ENCODE results near the gene TRIM41. TPM values are rescaled to one million over a fixed set of nuclear protein-coding genes. Genes with fewer than 3 reads are reported as not detected.

TRIM41 gene
- total and polyA plus RNA-seq, 2 of the 13 experiments (the other 11 are each of a cell fraction or from before 2014, with no cell fraction given), result 10.2 to 16.7 TPM

DNA sequence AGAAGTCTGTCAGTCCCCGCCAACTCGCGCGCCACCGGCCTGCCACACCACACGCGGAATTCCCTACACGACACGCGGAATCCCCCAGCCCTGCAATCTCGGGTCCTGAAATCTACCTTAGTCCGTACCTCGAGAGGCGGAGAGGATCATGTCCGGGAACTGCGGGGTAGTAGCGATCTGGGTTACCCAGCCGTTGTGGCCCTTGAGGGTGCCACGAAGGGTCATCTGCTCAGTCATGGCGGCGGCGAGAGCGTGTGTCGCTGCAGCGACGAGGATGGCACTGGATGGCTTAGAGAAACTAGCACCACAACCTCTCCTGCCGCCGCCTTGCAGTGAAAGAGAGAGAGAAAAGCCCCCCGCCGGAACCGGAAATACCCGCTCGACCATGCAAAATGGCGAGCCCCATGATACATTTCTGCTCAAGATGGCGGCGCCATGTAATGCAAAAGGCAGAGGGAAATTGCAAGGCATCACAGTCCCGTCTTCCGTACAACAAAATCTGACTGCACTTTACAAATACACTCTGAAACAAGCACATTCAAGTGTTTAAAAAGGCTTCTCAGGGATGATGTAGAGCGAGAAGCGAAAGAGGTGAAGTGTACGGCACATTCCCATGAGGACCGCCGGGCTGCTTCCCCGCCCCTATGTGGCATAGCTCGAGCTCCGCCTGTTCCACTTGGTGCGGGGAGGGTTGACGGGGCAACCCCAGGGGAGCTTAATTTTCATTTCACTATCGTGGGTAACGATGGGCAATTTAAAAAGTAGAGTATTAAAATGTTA, 20.7 kb downstream of the TRIM41 start, which contains the start of gene RACK1 (continued):
- TF ChIP-seq ARNT2 (CRISPR knock-in tag; IDR thresholded peaks at IDR 0.05; ENCODE audit: low read depth) (peak; percentile 71), WIZ (CRISPR knock-in tag; IDR thresholded peaks at IDR 0.05) (0 out of 2 replicates have a peak, but pooled peaks have one; percentile 78), FOXO1 (CRISPR knock-in tag; IDR thresholded peaks at IDR 0.05) (0 out of 2 replicates have a peak, but pooled peaks have one; percentile 13), CBX1 (IDR thresholded peaks at IDR 0.05; ENCODE audit: low read depth) (peak; percentile 72), RXRB (CRISPR knock-in tag; IDR thresholded peaks at IDR 0.05; ENCODE audit: borderline replicate concordance) (peak; percentile 28; the same call in 1 of the 2 replicates), RFX3 (CRISPR knock-in tag; IDR thresholded peaks at IDR 0.05) (no peak), ZNF143 (CRISPR knock-in tag; IDR thresholded peaks at IDR 0.05) (peak; percentile 80), ZNF317 (CRISPR knock-in tag; IDR thresholded peaks at IDR 0.05) (peak; percentile 75), ZNF737 (CRISPR knock-in tag; IDR thresholded peaks at IDR 0.05; ENCODE audit: borderline replicate concordance) (0 out of 2 replicates have a peak, but pooled peaks have one; percentile 92), PHF5A (CRISPR knock-in tag; IDR thresholded peaks at IDR 0.05; ENCODE audit: low read depth, unreplicated experiment) (peak; percentile 48), IRX3 (CRISPR knock-in tag; IDR thresholded peaks at IDR 0.05; ENCODE audit: borderline replicate concordance, low read depth) (peak; percentile 59; the same call in 1 of the 2 replicates), TAF1 (CRISPR knock-in tag; IDR thresholded peaks at IDR 0.05) (peak; percentile 100), ZNF3 (CRISPR knock-in tag; IDR thresholded peaks at IDR 0.05) (0 out of 2 replicates have a peak, but pooled peaks have one; percentile 39), YEATS2 (CRISPR knock-in tag; IDR thresholded peaks at IDR 0.05; ENCODE audit: borderline replicate concordance) (peak; percentile 99), HIVEP1 (CRISPR knock-in tag; IDR thresholded peaks at IDR 0.05) (peak; percentile 25; the same call in 1 of the 2 replicates), ZNF619 (CRISPR knock-in tag; IDR thresholded peaks at IDR 0.05) (no peak; the same call in 1 of the 2 replicates), TEAD2 (CRISPR knock-in tag; IDR thresholded peaks at IDR 0.05) (no peak)
- TF ChIP-seq, protein P1, sequence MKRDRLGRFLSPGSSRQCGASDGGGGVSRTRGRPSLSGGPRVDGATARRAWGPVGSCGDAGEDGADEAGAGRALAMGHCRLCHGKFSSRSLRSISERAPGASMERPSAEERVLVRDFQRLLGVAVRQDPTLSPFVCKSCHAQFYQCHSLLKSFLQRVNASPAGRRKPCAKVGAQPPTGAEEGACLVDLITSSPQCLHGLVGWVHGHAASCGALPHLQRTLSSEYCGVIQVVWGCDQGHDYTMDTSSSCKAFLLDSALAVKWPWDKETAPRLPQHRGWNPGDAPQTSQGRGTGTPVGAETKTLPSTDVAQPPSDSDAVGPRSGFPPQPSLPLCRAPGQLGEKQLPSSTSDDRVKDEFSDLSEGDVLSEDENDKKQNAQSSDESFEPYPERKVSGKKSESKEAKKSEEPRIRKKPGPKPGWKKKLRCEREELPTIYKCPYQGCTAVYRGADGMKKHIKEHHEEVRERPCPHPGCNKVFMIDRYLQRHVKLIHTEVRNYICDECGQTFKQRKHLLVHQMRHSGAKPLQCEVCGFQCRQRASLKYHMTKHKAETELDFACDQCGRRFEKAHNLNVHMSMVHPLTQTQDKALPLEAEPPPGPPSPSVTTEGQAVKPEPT (CRISPR knock-in tag; IDR thresholded peaks at IDR 0.05; ENCODE audit: low read depth), result peak; percentile 79; the same call in 1 of the 2 replicates
- TF ChIP-seq, protein P2, sequence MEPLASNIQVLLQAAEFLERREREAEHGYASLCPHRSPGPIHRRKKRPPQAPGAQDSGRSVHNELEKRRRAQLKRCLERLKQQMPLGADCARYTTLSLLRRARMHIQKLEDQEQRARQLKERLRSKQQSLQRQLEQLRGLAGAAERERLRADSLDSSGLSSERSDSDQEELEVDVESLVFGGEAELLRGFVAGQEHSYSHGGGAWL (CRISPR knock-in tag; IDR thresholded peaks at IDR 0.05), result peak; percentile 73
- TF ChIP-seq, protein P3, sequence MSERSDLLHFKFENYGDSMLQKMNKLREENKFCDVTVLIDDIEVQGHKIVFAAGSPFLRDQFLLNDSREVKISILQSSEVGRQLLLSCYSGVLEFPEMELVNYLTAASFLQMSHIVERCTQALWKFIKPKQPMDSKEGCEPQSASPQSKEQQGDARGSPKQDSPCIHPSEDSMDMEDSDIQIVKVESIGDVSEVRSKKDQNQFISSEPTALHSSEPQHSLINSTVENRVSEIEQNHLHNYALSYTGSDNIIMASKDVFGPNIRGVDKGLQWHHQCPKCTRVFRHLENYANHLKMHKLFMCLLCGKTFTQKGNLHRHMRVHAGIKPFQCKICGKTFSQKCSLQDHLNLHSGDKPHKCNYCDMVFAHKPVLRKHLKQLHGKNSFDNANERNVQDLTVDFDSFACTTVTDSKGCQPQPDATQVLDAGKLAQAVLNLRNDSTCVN (CRISPR knock-in tag; IDR thresholded peaks at IDR 0.05; ENCODE audit: borderline replicate concordance), result no peak; the same call in 1 of the 2 replicates
- TF ChIP-seq, protein P4, sequence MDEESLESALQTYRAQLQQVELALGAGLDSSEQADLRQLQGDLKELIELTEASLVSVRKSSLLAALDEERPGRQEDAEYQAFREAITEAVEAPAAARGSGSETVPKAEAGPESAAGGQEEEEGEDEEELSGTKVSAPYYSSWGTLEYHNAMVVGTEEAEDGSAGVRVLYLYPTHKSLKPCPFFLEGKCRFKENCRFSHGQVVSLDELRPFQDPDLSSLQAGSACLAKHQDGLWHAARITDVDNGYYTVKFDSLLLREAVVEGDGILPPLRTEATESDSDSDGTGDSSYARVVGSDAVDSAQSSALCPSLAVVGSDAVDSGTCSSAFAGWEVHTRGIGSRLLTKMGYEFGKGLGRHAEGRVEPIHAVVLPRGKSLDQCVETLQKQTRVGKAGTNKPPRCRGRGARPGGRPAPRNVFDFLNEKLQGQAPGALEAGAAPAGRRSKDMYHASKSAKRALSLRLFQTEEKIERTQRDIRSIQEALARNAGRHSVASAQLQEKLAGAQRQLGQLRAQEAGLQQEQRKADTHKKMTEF (CRISPR knock-in tag; IDR thresholded peaks at IDR 0.05), result peak; percentile 66
- TF ChIP-seq, protein P5, sequence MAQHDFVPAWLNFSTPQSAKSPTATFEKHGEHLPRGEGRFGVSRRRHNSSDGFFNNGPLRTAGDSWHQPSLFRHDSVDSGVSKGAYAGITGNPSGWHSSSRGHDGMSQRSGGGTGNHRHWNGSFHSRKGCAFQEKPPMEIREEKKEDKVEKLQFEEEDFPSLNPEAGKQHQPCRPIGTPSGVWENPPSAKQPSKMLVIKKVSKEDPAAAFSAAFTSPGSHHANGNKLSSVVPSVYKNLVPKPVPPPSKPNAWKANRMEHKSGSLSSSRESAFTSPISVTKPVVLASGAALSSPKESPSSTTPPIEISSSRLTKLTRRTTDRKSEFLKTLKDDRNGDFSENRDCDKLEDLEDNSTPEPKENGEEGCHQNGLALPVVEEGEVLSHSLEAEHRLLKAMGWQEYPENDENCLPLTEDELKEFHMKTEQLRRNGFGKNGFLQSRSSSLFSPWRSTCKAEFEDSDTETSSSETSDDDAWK (CRISPR knock-in tag; IDR thresholded peaks at IDR 0.05), result no peak
- TF ChIP-seq, protein P6, sequence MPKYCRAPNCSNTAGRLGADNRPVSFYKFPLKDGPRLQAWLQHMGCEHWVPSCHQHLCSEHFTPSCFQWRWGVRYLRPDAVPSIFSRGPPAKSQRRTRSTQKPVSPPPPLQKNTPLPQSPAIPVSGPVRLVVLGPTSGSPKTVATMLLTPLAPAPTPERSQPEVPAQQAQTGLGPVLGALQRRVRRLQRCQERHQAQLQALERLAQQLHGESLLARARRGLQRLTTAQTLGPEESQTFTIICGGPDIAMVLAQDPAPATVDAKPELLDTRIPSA (CRISPR knock-in tag; IDR thresholded peaks at IDR 0.05; ENCODE audit: borderline replicate concordance), result no peak
